HFF-Myc (cell line): ENCODE data around the gene FGF19.
A peak's percentile ranks its signal among the peaks of the same experiment; 100 is the strongest.

Source experiments
- DNase-seq: peaks from one replicate; pipeline ENCODE4 v3.0.0-alpha.2; 2011; ENCODE audit warnings: low read depth; ENCODE audit errors: extremely low read depth
- H3K4me3 ChIP-seq: replicated peaks from 2 replicates; pipeline ENCODE4 v1.5.1; 2011; ENCODE audit warnings: low read depth, mild to moderate bottlenecking, control low read depth, low read length
- TF ChIP-seq, protein P1 (sequence below): IDR thresholded peaks from 2 replicates; pipeline ENCODE4 v1.5.1; 2012; ENCODE audit warnings: mild to moderate bottlenecking, low read depth, low read length, control low read depth; ENCODE audit errors: missing control alignments

FGF19 gene

DNA sequence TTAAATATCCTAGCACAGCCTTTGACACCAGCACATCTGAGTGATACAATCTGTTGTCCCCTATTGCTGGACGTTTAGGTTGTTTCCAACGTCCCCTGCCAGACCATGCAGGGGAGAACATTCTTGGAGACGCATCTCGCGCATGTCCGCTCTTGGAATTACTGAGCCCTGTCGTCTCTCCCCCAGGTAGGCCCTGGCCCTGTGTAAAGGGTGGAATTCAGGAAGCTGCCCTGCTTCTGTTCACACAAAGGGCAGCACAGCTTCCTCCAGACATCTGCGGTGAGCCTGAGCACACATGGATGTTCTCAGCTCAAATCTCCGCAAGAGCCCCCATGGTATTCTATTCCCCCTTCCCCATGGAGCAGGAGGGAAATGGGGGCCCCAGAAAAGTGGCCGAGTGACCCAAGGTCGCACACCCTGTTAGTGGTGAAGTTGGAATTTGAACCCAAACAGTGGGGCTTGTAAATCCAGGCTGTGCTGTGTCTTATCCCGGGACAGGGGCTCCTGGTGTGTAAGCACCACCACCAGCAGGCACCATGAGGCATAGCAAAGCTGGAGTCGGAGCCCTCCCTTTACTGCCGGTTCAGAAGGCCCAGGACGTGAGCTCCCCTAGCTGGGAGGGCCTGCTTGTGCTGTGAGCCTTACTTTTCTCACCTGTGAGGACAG is 5.0 kb upstream of the FGF19 start:
- no peak overlapping the region for H3K4me3 ChIP-seq
- TF ChIP-seq, protein P1, sequence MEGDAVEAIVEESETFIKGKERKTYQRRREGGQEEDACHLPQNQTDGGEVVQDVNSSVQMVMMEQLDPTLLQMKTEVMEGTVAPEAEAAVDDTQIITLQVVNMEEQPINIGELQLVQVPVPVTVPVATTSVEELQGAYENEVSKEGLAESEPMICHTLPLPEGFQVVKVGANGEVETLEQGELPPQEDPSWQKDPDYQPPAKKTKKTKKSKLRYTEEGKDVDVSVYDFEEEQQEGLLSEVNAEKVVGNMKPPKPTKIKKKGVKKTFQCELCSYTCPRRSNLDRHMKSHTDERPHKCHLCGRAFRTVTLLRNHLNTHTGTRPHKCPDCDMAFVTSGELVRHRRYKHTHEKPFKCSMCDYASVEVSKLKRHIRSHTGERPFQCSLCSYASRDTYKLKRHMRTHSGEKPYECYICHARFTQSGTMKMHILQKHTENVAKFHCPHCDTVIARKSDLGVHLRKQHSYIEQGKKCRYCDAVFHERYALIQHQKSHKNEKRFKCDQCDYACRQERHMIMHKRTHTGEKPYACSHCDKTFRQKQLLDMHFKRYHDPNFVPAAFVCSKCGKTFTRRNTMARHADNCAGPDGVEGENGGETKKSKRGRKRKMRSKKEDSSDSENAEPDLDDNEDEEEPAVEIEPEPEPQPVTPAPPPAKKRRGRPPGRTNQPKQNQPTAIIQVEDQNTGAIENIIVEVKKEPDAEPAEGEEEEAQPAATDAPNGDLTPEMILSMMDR: no peak
- no peak for DNase-seq

DNA sequence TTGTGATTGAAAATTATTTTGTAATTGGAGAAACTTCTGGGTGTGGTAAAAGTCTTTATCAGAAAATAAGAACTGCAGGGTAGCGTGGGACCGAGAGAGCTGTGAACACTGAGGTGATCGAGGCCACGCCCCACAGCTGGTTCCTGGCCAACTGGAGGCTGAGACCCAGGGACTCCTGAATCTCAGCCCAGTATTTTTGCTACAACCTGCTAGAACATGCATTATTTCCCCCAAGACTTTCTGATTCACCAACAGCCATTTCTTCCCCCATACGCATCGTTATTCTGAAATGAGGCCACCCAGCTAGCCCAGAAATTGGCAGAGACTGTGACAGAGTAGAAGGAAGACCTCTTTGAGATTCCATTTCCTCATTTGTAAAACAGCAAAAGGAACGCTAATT is 3.4 kb upstream of the FGF19 start:
- DNase-seq: no peak
- TF ChIP-seq, protein P1: no peak
- H3K4me3 ChIP-seq: no peak overlapping the region

DNA sequence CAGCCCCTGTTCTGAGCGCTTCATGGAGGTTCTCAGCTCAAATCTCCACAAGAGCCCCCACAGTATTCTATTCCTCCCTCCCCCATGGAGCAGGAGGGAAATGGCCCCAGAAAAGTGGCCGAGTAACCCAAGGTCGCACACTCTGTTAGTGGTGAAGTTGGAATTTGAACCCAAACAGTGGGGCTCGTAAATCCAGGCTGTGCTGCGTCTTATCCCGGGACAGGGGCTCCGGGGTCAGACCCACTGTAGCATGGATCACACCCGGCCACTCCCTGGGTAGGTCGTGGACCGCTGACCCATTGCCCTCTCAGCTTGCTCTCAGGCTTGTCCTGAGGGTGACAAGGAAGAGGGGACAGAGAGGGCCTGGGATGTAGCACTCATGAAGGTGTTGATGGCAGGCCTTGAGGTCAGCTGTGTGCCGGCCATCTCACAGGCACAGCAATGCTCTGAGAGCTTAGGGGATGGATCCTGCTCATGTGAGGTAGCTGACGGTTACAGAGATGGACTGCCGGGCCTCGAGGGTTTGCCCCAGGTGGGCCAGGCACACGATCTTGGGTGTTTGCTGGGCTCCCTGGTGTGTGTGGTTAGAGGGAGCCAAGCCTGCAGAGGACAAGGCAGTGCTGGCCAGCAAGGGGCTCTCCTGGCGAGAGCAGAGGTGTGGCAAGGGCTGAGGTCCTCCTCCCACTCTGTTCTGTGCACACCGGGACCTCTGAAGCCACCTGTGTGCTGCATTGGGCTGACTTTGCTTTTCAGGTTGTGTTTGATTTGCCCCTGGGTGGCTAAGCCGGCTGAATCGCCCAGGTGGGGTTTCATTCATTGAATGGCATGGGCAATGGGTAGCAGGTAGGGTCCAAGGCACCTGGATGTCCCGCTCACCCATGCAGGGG is 2.3 kb upstream of the FGF19 start:
- TF ChIP-seq, protein P1: no peak
- H3K4me3 ChIP-seq: no peak overlapping the region
- no peak for DNase-seq

DNA sequence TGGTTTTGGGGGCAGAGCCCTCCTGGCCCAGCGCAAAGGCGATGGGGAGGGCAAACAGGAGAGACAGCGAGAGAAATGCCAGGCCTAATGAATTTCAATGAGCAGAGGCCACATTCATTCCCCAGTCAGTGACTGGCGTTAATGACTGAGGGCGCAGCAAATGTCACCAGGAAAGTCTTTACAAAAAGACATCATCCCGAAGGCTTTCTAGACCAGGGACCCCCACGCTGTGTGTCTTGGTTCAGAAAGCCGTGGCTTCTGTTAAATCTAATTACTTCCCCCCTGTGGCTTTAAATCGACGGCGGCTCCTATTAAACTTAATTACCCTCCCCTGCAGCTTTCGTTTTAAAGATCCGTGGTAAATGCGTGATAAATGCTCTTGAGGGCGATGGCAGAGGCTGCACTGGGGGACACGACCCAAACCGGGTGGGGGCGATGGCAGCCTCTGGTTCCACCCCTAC is 1.6 kb upstream of the FGF19 start:
- no peak for DNase-seq
- no peak overlapping the region for H3K4me3 ChIP-seq
- TF ChIP-seq, protein P1: no peak

DNA sequence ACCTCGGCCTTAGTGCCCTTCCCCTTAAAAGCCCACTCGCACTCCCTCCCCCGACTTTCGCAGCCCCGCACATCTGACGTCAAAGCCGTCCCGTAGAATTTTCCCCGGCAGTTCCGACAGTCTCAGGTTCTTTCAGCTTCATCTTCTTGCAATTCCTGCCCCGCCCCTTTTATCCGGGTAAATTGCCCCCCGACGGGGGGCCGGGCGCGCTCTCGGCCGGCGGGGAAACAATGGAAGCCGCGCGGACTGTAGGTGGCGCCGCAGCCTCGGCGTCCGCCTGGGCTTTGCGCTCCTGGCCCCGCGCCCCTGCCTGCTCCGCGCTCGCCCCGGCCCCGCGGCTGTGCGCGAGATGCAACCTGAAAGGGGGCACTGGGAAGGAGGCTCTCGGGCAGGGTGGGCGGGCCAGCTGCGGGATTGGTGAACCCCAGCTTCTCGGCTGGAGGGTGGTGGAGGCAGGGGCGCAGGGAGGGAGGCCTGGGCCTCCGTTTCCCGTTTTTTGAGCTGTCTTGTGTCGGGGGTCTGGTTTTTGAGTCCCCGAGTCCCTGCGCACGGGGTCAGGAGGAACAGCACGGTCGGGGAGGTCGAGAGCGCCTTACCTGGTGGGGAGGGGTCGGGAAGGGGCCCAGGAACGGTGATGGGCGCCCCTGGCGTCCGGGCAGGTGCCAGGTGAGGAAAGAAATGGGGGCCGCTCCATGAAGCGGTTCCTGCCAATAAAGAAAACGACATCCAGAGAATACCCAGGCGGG is 859 bp upstream of the FGF19 start:
- DNase-seq: no peak
- H3K4me3 ChIP-seq: no peak overlapping the region
- TF ChIP-seq, protein P1: peak; percentile 44

DNA sequence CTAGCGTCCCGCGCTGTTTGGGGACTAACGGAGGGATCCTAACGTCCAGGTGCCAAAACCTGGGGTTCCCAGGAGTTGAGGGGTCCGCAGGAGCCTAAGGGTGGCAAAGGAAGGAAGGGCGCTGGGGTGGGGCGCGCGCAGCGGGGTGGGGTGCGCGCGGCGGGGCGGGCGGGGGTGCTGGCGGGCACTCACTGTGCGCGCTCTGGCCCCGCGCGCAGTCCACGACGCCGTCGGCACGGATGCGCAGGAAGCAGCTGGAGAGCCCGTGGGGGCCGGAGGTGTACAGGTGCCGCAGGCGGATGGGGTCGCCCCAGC is 412 bp downstream of the FGF19 start:
- H3K4me3 ChIP-seq: no peak overlapping the region
- TF ChIP-seq, protein P1: no peak
- DNase-seq: no peak
